ENCODE results near the gene CDK11B. TPM values are rescaled to one million over a fixed set of nuclear protein-coding genes. Genes with fewer than 3 reads are reported as not detected.
"Not testable (repeated sequence)": the region's sequence is repeated elsewhere in the genome, so short reads cannot be mapped to it uniquely, and the experiment has no call there.

Gene CDK11B
- 19.8 and 22.4 TPM in 2 replicates for total RNA-seq (2014; rRNA removed; shearing (Covaris generic))
- polyA plus RNA-seq (2016; fragmentation: Nextera tagmentation; extraction: Ambion mirVana), result 76.7 and 82.1 TPM in 2 replicates
- long read RNA-seq, partial matches to known transcripts, result 21 of 26 reads
- long read RNA-seq, other reads (novel, unspliced or antisense), result 5 of 26 reads

DNA sequence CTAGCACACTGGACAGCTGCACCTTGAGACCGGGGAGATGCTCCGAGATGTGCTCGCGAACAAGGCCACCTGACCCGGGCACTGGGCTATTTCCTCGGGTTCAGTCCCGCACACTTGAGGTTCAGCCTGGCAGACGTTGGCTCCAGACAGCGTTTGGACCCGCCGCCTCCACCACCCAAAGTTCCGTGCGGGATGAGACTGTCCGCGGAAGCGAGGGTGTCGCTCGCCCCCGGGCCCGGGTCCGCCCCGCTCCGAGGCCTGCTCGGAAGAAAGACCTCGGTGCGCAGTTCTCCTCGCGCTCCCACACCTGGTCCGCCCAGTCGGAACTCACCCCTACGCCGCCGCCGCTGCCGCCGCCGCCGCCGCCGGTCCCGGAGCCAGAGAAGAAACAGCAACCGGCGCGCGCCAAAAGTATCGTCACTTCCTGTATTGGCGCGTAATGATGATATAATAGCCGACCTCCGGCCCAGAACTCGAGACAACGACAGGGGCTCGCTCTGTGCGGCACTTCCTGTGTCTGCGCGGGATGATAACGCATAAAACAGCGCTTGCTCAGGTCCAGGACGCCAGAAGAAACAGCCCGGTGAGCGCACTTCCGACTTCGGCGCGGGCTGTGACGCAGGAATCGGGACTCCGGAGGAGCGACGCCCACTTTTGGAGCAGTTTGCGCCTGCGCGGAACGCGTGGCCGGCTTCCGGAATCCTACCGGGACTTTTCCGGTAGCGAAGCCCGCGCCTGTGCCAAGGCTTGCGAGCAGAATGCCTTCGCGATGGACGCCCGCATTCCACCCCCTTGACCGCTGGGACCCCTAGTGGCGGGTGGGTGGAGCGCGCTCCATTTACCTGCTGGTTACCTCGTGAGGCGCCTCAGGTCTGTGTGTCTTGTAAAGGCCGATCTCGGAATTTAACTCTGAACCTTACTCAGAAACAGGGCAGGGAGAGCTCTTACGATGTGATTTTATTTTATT, at the start of gene CDK11B:
CDK11B (minus strand) TSS at position 422 of the 967 bp plus-strand sequence. CDS start 1,519 bp downstream, outside the sequence.
- not testable (repeated sequence) for H3K4me1 Mint-ChIP-seq; H3K4me1 ChIP-seq (ENCODE audit: insufficient read depth); H3K9me3 Mint-ChIP-seq; H3K27me3 Mint-ChIP-seq (ENCODE audit: insufficient read depth, low read depth, poor library complexity); H4K20me1 ChIP-seq (replicated peaks; ENCODE audit: insufficient read depth); H3K27me3 ChIP-seq (ENCODE audit: insufficient read depth); H3K9me2 ChIP-seq (ENCODE audit: insufficient read depth); H2AFZ ChIP-seq; H3F3A ChIP-seq (replicated peaks; ENCODE audit: low read depth)
- H3K27ac ChIP-seq (ENCODE audit: low read depth), result peak within 1 kb of the TSS; percentile 99
- peak within 1 kb of the TSS; percentile 72 for H3K4me2 ChIP-seq
- peak within 1 kb of the TSS; percentile 100 for H3K27ac Mint-ChIP-seq
- TF ChIP-seq, protein P1, sequence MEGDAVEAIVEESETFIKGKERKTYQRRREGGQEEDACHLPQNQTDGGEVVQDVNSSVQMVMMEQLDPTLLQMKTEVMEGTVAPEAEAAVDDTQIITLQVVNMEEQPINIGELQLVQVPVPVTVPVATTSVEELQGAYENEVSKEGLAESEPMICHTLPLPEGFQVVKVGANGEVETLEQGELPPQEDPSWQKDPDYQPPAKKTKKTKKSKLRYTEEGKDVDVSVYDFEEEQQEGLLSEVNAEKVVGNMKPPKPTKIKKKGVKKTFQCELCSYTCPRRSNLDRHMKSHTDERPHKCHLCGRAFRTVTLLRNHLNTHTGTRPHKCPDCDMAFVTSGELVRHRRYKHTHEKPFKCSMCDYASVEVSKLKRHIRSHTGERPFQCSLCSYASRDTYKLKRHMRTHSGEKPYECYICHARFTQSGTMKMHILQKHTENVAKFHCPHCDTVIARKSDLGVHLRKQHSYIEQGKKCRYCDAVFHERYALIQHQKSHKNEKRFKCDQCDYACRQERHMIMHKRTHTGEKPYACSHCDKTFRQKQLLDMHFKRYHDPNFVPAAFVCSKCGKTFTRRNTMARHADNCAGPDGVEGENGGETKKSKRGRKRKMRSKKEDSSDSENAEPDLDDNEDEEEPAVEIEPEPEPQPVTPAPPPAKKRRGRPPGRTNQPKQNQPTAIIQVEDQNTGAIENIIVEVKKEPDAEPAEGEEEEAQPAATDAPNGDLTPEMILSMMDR (conservative IDR thresholded peaks at IDR 0.05; ENCODE audit: low read depth in 2 of 2), result peak in 1 of 2 experiments; percentile 34; a peak in 2 of 4 replicates
- TF ChIP-seq CREB1 (CRISPR knock-in tag; IDR thresholded peaks at IDR 0.05; ENCODE audit: low read depth), result peak; percentile 98
- peak; percentile 46; the same call in 1 of the 2 replicates for TF ChIP-seq ETS1 (IDR thresholded peaks at IDR 0.05)
- peak; percentile 45 for TF ChIP-seq POLR2AphosphoS5 (IDR thresholded peaks at IDR 0.05; ENCODE audit: low read depth)
- H3K79me2 ChIP-seq (replicated peaks; ENCODE audit: insufficient read depth), result peaks cover 17% of the 10 kb centered on the region
- peaks cover 19% of the 10 kb centered on the region for H3K36me3 Mint-ChIP-seq (ENCODE audit: low read depth)
- DNase-seq (ENCODE audit: low spot score) (peak; percentile 95), ATAC-seq (peak; percentile 92)
- peak within 1 kb of the TSS; percentile 63 for H3K4me3 ChIP-seq
- peaks cover 24% of the 10 kb centered on the region; the same call in 1 of the 2 replicates for H3K36me3 ChIP-seq (ENCODE audit: insufficient read depth)
- peak within 1 kb of the TSS; percentile 91 for H3K4me3 Mint-ChIP-seq

- not testable (repeated sequence) for H3K36me3 ChIP-seq (ENCODE audit: insufficient read depth); H3K4me1 Mint-ChIP-seq; ATAC-seq
Measured at GRCh38 chr1:1707897-1708296, 49.1 kb upstream of the CDK11B start.

DNA sequence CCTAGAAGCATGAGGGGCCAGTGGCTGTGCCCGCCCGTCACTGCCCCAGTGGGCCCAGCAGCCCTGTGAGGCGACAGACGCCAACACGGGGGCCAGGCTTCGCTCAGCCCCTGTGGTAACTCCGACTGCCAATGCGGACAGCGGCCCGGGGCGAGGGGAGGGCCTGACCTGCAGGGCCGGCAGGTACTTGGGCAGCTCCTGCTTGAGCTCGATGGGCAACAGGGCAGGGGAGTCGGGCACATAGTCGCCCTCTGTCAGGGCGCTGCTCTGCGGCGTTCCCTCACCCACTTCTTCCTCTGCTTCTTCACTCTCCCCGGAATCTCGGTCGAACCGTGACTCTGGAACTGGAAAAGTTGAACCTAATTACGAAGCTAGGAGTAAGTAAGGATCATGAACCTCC, 48.4 kb upstream of the CDK11B start:
- not testable (repeated sequence) for H3K4me3 Mint-ChIP-seq; H3K27ac ChIP-seq (ENCODE audit: low read depth); H3K4me1 Mint-ChIP-seq; H4K20me1 ChIP-seq (replicated peaks; ENCODE audit: insufficient read depth); H3K4me2 ChIP-seq; H3K9me3 Mint-ChIP-seq; ATAC-seq; H3K36me3 Mint-ChIP-seq (ENCODE audit: low read depth); H3K79me2 ChIP-seq (replicated peaks; ENCODE audit: insufficient read depth); H3K9me2 ChIP-seq (ENCODE audit: insufficient read depth); H2AFZ ChIP-seq; H3K4me1 ChIP-seq (ENCODE audit: insufficient read depth); H3K27me3 ChIP-seq (ENCODE audit: insufficient read depth); H3K36me3 ChIP-seq (ENCODE audit: insufficient read depth); H3F3A ChIP-seq (replicated peaks; ENCODE audit: low read depth); H3K27me3 Mint-ChIP-seq (ENCODE audit: insufficient read depth, low read depth, poor library complexity); H3K4me3 ChIP-seq; H3K27ac Mint-ChIP-seq; DNase-seq (ENCODE audit: low spot score)

More at GRCh38 chr1:1707897-1708296, 49.1 kb upstream of the CDK11B start:
- not testable (repeated sequence) for H3K36me3 Mint-ChIP-seq (ENCODE audit: low read depth); H3F3A ChIP-seq (replicated peaks; ENCODE audit: low read depth); H3K4me1 ChIP-seq (ENCODE audit: insufficient read depth); H3K27me3 ChIP-seq (ENCODE audit: insufficient read depth); H3K27ac Mint-ChIP-seq; H3K27ac ChIP-seq (ENCODE audit: low read depth); H3K4me3 ChIP-seq; H2AFZ ChIP-seq; DNase-seq (ENCODE audit: low spot score); H3K9me3 Mint-ChIP-seq; H3K9me2 ChIP-seq (ENCODE audit: insufficient read depth); H3K4me2 ChIP-seq; H4K20me1 ChIP-seq (replicated peaks; ENCODE audit: insufficient read depth); H3K4me3 Mint-ChIP-seq; H3K79me2 ChIP-seq (replicated peaks; ENCODE audit: insufficient read depth); H3K27me3 Mint-ChIP-seq (ENCODE audit: insufficient read depth, low read depth, poor library complexity)

GRCh38 chr1:1705623-1706022, 46.8 kb upstream of the CDK11B start:
- not testable (repeated sequence) for H3K4me3 Mint-ChIP-seq; ATAC-seq; H3K27ac ChIP-seq (ENCODE audit: low read depth); H3K27ac Mint-ChIP-seq; H2AFZ ChIP-seq; H4K20me1 ChIP-seq (replicated peaks; ENCODE audit: insufficient read depth); H3K4me1 Mint-ChIP-seq; H3F3A ChIP-seq (replicated peaks; ENCODE audit: low read depth); H3K4me3 ChIP-seq; H3K27me3 Mint-ChIP-seq (ENCODE audit: insufficient read depth, low read depth, poor library complexity); H3K9me3 Mint-ChIP-seq; H3K4me2 ChIP-seq; H3K27me3 ChIP-seq (ENCODE audit: insufficient read depth); H3K36me3 ChIP-seq (ENCODE audit: insufficient read depth); DNase-seq (ENCODE audit: low spot score); H3K36me3 Mint-ChIP-seq (ENCODE audit: low read depth); H3K79me2 ChIP-seq (replicated peaks; ENCODE audit: insufficient read depth); H3K9me2 ChIP-seq (ENCODE audit: insufficient read depth); H3K4me1 ChIP-seq (ENCODE audit: insufficient read depth)

DNA sequence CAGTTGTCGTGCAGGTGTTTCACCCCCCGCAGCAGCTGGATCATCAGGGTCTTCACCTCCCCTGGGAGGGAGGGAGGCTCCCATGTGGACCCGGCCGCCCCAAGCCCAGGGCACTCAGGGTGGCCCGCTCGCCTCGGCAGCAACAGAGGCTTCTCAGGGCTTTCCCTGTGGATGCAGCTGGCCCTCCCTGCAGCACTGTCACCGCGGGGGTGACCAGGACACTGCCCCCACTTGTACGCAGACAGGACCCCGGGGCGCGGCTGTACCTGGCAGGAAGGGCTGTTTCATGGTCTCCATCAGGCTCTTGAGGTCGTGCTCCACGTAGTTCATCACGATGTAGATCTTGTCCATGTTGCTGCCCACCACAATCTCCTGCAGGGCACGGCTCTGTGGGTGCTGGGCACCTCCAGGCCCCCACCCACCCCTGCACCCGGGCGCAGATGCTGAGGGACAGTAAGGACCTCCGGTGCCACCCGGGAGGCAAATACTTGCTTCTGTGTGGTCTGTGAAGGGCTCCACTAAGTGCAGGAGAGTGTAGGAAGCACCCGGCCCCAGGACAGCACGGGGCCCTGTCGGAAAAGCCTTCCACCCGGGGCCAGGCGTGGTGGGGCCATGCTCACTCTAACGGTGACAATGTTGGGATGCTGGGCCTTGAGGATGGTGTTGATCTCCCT, 45.6 kb upstream of the CDK11B start:
- not testable (repeated sequence) for DNase-seq (ENCODE audit: low spot score); H3K79me2 ChIP-seq (replicated peaks; ENCODE audit: insufficient read depth); H3K27ac ChIP-seq (ENCODE audit: low read depth); H3K36me3 ChIP-seq (ENCODE audit: insufficient read depth); H3F3A ChIP-seq (replicated peaks; ENCODE audit: low read depth); H4K20me1 ChIP-seq (replicated peaks; ENCODE audit: insufficient read depth); H3K4me1 Mint-ChIP-seq; H3K4me3 ChIP-seq; H3K27me3 ChIP-seq (ENCODE audit: insufficient read depth); H2AFZ ChIP-seq; H3K4me3 Mint-ChIP-seq; H3K36me3 Mint-ChIP-seq (ENCODE audit: low read depth); H3K27ac Mint-ChIP-seq; H3K4me2 ChIP-seq; ATAC-seq; H3K27me3 Mint-ChIP-seq (ENCODE audit: insufficient read depth, low read depth, poor library complexity); H3K4me1 ChIP-seq (ENCODE audit: insufficient read depth); H3K9me2 ChIP-seq (ENCODE audit: insufficient read depth); H3K9me3 Mint-ChIP-seq
